COLO668 (cell line): ENCODE data around the gene PVALEF.
"Not testable (repeated sequence)": the region's sequence is repeated elsewhere in the genome, so short reads cannot be mapped to it uniquely, and the experiment has no call there.

Source experiments
- DNase-seq: peaks from one replicate; lab custom pipeline; 2025; ENCODE audit not compliant: unreplicated experiment; lab: John Stamatoyannopoulos, UW

Gene PVALEF

DNA sequence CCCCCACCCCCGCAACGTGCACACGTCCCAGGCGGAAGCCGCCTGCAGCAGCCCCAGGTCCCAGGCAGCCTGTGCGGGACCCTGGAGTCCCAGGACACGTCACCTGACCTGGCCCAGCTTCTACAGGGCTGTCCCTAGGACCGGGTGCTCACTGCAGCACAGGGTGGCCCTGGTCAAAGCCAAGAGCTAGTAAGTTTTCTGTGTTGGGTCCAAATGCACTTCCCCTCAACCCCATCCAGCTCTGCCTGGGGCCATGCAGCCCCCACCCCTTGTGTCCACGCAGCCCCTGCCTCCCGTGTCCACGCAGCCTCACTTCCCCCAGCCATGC lies 22.1 kb upstream of the PVALEF start:
- no peak for DNase-seq

DNA sequence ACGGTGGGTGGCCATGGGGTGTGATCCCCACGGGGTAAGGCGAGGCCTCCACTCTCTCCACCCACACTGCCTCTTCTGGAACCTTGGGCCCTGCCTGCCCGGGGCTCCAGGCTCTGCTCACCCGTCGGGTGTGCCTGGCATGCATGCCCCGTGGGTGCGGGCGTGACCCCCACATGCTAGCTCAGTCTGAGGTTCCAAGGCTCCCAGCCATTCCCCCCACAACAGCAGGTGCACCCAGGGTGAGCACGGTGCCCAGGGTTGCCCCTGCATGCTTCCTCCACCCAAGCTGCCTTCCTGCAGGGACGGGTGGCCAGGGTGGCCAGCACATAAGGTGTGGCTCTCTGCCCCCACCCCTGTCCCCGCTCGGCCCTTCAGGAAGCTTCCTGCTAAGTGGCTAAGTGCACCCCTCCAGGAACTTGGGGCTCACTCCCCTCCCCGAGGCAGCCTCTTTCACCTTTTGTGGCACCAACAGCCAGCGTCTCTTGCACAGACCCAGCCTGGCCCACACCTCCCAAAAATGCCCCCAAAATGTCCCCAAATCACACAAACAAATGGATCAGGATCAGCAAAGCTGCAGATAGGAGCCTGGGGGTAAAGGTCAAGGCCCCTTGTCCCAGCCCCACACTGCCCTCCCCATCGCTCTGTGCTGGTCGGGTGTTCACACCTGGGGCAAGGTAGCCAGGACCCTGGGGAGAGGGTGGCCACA lies 21.4 kb upstream of the PVALEF start:
- no peak for DNase-seq

DNA sequence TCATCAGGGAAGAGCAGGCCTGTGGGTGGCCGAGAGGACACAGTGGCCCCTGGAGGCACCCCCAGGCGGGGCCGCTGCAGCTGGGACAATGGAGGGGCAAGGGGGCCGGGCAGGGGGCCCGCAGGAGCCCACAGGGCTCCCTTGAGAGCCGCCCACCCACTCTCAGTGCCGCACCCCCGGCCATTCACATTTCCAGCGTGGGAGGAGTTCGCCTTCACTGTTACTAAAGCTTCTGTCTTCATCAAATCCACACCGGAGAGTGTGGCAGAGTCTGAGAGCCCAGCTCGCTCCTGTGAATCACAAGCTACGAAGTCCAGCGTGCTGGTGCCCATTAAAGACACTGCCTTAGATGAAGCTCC lies 20.9 kb upstream of the PVALEF start:
- no peak for DNase-seq

DNA sequence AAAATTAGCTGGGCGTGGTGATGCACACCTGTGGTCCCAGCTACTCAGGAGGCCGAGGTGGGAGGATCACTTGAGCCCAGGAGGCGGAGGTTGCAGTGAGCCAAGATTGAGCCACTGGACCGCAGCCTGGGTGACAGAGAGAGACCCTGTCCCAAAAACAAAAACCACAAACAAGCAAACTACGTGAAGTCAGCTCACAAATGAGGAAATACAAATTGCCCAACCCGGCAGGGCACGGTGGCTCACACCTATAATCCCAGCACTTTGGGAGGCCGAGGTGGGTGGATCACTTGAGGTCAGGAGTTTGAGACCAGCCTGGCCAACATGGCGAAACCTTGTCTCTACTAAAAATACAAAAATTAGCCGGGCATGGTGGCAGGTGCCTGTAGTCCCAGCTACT lies 19.1 kb upstream of the PVALEF start:
- DNase-seq: not testable (repeated sequence)

DNA sequence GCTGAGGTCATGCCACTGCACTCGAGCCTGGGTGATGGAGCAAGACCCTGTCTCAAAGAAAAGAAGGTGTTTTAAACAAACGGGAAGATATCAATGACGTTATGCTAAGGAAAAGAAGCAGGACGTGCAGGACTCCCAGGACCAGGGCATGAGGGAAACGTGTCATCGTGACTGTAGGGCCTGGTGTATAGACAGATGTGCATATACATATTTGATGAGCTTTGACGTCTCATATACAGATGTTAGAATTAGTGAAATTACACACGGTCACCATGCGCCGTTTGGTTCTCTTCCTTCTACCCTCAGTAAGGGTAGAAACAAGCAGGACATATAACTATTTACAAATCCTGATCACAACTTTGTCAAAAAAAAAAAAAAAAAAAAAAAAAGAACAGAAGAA lies 17.6 kb upstream of the PVALEF start:
- DNase-seq: no peak

DNA sequence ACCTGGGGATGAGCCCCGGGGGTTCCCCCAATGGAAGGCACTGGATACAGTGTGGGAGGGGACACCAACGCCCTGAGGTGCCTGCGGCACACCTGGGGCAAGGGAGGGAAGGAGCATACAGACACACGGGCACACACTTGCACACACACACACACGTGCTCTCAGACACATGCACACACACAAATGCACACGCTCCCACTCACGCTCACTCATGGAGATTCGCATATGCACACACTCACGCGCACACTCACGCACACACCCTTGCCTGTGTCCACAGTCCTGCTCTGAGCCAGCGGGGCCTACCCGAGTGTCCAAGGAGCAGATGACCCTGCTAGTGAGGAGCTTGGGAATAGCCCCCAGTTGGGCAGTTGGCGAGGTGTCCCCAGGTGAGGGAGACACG lies 16.7 kb upstream of the PVALEF start:
- DNase-seq: no peak

DNA sequence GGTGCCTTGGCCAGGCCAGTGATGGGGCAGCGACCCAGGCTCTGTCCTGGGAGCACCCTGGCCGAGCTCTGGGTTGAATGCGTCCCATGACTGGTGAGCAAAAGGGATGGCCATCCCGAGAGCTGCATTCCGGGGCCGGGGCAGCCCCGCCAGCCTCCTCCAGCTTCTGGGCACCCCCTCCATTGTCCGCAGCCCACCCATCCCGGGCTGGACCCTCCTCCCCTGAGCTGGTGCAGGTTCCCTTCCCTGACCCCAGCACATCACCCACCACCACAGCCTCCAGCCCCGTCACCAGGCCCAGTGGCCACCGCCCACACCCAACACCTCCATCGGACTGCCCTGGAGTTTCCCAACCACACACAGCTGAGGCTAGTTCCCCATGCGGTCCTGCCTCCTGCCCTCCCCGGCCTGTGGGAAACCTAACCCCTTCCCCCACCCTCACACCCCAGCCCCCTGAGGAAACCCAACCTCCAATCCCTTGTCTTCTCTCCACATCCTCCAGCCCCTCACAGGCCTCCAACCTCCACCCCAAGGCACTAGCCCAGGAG lies 16.2 kb upstream of the PVALEF start:
- DNase-seq: no peak

DNA sequence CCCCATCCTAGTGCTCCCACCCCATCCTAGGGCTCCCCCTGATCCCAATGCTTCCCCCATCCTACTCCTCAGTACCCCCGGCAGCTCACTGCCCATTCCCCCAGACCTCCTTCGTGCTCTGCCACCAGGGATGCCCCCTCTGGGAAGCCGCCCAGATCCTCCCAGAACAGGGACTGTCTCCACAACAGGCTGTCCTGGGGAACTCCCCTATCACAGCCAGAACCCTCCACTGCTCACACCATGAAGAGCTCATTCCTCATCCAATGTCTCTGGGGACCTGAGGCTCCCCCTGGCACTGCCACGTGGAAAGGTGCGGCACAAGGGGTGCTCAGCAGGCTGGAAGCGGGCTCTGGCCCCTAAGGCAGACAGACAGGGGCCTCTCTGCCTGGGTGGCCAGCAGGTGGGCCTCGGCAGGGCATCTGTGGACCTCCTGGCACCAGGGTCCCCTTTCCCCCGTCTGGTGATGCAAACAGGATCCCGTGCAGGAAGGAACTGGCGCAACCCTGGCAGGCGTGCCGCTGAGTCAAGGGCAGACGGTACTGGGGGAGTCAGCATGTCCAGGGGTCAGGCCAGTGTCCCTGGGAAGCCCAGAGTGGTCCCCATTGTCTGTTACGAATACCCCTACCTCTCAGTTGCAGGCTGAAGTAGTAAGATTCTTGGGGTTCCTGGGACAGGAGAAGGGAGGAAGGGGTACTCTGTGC lies 14.8 kb upstream of the PVALEF start:
- no peak for DNase-seq

DNA sequence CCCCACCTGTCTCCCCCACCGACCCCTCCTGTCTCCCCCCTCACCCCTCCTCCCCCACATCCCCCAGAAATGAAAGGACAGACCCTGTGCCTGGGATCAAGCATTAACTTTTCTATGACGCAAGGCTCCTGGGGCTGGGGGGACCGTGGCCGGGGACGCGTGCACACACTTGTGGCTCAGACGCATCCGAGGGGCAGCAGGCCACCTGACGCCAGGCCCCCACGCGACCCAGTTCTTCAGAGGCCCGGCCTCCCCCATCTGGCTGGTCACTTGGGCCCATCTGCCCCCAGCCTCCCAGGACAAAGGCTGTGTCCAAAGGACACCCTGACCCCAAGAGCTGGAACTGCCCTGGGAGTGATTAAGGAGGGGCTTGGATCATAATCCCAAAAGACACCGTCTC lies 14.0 kb upstream of the PVALEF start:
- DNase-seq: no peak

DNA sequence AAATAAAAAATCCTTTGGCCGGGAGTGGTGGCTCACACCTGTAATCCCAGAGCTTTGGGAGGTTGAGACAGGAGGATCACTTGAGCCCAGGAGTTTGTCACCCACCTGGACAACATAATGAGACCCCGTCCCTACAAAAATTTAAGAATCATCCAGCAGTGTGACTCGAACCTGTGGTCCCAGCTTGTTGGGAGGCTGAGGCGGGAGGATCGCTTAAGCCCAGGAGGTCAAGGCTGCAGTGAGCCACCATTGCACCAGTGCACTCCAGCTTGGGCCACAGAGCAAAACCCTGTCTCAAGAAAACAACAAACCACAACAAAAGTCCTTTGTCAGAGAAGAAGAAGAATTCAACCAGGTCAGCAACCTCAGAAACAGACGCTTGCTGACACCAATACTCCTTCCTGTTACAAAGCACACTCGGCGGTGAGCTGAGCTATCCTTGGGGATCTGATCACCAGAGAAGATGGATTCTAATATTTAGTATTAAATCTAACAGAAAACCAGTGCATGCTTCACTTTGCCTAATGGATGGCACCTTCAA lies 12.9 kb upstream of the PVALEF start:
- no peak for DNase-seq

DNA sequence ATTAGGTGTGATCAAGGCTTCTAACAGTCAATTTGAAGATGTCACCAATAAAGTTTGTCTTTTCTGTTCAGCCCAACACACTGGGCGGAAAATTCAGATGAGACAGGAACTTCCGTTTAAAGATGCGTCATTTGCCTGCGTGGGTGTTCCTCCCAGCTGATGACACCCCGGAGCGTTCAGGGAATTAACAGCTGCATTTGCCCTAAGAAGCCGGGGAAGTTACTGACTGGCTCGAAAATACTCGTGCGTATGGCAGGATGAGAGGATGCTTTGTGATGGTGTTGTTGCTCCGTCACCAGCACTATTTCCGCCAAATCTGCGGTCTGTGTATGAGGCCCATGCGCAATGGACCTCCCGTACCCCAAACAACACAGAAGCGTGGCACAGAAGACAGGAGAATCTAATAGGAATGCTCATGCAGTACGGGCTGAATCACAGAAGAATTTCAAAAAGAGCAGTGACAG lies 11.9 kb upstream of the PVALEF start:
- no peak for DNase-seq

DNA sequence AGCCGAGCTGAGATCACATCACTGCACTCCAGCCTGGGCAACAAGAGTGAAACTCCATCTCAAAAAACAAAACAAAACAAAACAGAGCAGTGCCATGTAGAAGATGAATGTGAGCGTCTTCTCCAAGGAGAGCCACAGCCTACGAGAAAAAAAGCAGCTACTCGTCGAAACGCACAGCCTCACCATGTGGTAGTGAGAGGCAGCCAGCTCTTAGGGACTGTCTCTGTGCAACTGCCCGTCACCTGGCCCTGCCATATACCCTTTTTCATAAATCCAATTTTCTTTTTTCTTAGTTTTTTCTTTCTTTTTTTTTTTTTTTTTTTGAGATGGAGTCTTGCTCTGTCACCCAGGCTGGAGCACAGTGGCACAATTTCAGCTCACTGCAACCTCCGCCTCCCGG lies 11.3 kb upstream of the PVALEF start:
- DNase-seq: not testable (repeated sequence)

DNA sequence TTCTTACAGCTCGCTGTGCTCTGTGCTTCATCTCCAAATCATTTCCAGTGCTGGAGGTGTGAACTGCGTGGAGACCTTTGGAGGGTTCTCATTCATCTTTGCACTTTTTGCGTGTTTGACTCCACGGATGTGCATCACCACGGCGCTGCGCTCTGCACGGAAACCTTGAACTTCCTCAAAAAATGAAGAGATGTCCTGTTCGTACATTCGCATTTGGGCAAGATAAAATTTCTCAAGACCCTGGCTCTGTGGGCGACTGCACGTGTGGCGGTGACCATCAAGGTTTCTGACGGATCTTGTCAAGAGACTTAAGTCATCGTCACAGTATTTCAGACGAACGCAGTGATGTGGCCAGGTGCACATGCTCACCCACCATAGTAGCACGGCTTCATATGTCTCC lies 10.3 kb upstream of the PVALEF start:
- no peak for DNase-seq

DNA sequence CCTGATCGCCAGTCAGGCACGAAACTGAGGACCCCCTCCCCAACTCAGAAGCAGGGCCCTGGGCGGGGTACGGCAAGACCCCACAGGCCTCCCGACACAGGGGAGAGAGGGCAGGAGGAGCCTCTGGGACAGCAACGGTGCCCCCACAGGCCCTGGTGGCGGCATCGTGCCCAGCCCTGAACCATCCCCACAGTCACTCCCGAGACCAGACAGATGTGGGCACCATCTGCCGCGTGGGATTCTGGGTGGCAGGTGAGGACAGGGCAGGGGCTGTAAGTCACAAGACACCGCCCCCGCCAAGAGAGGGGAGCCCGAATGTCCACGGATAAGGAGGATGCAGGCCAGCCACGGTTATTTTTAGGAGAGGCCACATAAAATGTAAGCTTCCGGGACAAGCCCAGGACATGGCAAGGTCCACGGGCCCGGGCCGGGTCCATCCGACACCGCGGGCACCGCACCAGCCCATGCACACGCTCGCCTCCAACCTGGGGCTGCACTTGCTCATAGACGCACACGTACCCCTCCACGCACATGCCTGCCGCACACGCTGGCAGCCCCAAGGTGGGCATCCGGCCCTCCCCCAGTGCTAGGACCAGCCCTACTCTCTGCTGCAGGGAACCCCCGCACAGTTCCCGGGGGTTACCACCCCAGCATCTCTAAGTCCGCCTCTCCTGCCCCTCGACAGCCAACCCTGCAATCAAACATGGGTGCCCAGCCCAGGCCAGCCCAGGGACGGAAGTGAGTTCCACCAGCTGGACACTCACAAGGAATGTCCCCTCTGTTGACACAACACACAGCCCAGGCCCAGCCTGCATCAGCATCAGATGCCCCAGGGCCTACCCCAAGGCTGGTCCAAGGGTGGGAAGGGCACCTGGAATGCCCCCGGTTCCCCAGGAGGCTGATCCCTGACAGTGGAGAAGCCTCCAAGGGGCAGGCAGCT lies 8.2 kb upstream of the PVALEF start:
- DNase-seq: no peak

DNA sequence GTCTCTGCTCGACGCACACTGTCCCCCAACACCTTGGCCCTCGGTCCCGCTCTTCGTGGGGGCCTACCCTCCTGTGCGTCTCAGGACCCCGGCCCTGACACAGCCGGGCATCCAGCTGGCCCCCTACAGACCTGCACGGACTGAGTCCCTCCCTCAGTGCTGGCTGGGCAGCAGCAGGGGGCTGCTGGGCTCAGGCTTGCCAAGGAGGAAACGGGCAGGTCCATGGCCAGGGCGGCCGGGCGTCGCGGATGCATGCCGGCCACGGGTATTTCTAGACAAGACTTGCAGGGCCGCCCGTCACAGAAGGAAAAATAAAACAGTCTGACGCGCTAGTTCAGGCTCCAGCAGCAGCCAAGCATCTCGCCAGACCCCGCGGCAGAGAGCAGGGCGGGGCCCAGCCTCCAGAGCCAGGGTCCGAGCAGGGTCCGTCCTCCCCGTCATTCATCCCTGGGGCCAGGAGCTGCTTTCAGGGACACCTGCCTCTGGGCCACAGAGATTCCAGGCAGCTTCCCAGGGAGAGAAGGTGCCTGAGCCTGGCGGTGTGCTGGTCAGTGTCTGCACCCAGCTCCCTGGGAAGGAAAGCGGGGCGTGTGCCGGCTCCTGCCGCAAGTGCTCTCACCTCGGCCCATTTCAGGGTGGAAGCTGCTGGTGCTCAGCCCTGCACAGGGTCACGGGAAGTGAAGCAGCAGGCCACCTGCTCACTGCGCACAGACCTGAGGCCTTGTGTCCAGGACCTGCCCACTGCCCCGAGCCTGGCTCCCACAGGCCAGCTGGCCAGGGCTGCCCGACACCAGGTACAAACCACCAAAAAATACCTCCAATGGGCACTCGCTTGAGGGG lies 7.2 kb upstream of the PVALEF start:
- no peak for DNase-seq

DNA sequence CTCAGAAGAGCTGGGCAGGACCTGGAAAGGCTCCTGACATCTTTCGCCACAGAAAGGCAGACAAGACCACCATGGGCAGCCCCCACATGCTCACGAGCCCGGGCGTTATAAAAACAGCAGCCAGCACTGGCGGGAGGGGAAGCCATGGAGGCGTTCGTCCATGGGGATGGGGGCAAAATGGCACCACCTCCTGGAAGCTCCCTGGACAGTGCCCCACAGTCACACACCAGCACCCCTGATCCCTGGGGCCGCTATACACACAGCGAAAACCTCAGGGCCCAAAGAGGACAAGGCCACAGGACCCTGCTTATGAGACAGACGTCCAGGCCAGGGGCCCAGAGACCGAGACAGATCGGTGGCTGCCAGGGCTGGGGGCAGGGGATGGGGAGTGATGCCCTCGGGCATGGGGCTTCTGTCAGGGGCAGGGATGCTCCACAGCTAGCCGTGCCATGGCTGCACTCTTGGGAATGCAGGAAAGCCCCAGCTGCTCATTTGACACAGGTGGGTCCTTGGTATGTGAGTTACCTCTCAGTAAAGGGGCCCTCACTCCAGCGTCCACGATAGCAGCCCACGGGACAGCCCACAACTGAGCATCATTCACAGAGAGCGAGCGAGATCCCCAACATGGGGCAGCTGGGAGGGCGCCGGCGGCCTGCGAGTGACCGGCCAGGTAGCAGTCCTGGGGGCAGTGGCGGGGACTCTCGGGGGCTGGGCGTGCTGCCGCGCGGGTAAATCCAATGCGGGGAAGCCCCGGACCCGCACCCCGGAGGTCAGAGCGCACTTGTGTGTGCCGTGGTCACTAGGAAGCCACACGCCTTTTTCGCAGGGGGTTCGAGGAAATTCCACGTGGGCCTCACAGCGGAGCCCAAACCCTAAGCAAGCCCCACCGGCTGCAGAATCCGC lies 6.4 kb upstream of the PVALEF start:
- no peak for DNase-seq

DNA sequence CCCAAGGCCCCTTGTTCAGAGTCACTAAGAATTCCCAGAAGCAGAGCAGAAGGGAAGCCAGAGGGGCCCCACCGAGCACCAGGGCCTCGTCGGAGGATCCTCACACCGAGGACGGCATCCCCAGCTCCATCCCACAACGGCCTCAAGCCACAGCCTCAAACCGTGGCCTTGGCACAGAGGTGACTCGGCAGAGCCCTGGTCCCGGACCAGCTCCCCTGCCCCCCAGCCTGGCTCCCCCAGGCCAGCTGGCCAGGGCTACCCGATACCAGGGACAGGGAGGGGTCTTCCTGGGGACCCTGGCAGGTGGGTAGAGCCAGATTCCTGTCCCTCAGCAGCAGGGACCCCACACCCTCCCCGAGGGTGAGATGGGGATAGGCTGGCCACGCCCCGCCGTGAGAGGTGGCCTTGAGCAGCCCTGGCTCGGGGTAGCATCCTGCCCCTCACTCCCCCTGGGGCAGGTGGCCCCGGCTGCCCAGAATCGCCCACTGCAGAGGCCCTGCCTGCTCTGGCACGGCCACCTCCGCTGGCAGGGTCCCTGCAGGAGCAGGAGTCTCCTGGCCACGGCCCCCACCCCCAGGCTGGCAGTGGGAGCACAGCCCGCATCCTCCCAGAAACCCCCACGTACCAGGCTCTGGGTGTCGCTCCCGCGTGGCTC lies 5.6 kb upstream of the PVALEF start:
- no peak for DNase-seq

DNA sequence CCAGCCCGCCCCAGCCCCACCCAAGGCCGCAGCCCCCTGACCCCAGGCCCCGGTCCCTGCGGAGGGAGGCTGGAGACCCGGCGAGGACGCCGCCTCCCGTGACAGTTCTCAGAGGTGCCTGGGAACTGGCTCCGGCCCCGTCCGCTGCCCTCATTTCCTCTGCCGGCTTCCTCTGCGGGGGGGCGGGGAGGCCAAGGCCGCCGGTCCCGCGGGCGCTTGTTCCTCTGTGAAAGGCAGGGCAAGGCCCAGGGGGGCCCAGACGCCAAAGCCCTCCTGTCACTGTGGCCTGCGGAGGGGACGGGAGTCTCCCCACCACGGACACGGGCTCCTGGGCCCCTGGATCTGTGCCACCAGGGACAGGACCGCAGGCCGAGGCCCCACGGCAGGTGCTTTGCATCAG lies 5.0 kb upstream of the PVALEF start:
- DNase-seq: no peak
